HG03135 (cell line): Measurements from ENCODE around the gene SYPL2.
"Not testable (repeated sequence)": the region's sequence is repeated elsewhere in the genome, so short reads cannot be mapped to it uniquely, and the experiment has no call there.

ENCODE experiments used
- ATAC-seq: cut with Tn5 transposase; IDR thresholded peaks from one replicate; pipeline ENCODE4 v1.9.1; 2021; ENCODE audit warnings: mild to moderate bottlenecking, moderate library complexity; ENCODE audit not compliant: unreplicated experiment

The SYPL2 gene

DNA sequence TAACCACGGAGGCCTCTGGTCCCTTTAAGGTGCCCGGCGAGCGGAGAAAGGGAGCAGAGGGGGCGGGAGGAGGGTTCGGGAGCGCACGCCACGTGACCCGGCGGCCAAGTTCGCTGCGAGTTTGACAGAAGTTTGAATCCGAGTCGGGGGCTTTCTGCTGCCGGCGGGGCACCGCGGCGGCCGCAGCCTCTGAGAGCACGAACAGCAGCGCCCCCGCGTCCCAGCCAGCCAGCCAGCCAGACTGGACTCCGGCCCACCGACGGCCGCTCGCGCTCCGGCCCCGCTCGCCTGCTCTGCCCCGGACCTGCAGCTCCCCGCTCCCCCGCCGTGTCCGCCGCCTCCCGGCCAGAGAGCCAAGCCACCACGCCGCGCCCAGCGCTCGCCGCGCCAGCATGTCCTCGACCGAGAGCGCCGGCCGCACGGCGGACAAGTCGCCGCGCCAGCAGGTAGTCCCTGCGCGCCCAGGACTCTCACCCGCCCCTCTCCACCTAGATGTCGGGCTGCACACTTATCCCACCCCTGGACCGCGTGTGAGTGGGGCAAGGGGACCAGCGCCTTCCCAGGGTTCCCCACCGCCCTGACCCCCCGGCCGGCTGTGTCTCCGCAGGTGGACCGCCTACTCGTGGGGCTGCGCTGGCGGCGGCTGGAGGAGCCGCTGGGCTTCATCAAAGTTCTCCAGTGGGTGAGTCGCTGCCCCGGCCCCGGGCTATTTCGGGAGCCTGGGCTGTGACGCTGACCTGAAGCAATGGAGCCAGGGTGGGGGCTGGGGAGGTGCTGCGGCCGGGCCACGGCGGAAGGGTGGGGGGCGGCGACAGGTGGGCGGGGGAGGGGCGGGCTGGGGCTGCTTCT, at the start of gene SYPL2:
Gene SYPL2, plus strand, starts transcription at position 95 of the 849 bp plus-strand sequence. Its CDS starts 298 bp downstream, at position 393.
- no peak for ATAC-seq

DNA sequence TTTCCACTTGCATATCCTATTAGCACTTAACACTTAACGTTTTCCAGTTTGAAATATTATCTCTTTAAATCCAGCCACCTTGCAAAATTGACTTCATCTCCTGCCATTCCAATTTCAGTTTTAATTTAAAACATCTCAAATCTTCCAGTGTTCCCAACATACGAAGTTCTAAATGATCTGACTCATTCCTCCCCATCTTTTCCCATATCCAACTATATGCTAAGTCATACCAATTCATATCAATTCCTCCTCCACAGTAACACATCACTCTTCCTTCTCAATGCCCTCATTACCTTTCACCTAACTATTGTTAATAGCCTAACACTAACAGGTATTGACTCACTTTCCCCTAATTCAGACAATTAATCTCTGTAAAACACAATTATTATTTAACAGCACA, 42.8 kb upstream of the SYPL2 start:
- no peak for ATAC-seq

DNA sequence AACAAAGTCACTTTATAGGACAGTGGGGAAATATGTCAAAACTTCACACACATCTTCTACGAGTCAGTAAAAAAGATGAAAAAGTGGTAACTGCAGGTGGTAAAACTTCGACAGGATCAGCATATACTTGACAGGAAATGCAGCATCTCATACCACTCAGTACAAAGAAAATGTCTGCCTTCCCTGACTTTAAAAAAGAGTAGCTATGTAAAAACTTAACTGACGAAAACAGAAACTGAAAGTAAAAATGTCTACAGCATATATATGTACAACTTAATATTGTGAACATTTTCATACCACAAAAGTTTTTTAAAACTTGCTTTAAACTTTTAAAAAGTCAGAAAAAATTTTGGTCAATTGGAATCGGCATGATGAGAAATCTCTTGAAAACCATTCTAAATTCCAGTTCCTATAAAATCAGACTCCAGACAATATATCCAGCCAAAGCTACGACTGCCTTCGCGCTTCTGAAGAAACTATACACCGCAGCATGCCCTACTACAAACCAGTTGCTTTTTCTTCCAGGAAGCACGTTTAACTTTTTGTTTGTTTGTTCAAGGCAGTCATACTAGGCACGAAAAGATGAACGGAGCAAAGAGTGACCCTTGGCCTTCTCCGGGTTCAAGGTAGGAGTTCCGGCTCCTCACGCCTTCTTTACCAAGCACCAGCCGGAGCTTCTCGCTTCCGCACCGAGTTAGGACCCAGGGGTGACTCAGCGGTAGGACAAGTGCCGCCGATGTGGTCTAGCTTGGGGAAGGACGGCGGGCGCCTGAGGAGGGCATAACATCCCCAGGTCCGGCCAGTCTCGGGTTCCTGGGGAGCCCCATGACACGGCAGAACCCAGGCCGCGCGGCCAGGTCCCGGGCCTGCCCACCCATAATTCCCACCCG, 40.7 kb upstream of the SYPL2 start:
- peak; percentile 35 for ATAC-seq

DNA sequence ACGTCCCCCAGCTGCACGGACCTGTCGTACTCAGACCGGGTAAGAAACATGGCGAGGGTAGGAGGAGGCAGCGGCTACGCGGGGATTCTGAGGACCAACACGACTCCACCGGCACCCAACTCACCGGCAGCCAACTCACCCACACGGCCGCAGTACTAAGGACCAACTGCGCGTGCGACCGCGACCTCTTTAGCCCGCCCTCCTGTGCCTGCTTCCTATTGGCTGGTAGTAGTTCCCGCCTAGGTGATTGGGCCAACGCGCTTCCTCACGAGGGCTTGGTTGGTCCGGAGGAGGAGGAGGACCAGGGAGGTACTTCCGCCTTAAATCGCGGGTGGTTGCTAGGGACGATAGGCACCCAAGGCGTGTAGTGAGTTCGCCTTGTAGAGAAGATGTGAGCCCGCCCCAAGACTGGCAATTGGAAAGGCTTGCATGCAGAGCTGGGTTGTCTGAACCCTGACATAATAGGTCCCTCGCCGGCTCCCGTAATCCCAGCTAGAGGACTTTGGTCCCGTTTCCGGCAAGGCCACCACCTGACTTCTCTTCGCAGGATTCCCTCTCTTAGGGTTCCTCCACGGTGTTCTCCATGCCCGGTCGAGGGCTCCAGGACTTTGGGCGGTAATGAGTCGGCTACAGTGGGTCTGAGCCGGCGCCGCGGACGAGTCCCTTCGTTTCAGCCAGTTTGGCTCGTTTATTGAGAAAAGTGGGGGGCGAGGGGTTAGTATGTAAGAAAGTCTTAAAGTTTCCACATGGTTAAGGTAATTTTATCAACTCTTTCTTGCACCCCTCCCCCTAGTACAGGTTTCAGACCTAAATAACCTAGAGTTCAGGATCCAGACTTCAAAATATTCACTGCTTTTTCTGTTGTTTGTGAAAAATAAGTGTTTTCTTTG, 39.8 kb upstream of the SYPL2 start, which contains the start of gene PSMA5:
Gene PSMA5, minus strand, starts transcription at position 168 of the 890 bp plus-strand sequence. Its CDS starts 118 bp downstream, at position 50.
- peak; percentile 95 for ATAC-seq

DNA sequence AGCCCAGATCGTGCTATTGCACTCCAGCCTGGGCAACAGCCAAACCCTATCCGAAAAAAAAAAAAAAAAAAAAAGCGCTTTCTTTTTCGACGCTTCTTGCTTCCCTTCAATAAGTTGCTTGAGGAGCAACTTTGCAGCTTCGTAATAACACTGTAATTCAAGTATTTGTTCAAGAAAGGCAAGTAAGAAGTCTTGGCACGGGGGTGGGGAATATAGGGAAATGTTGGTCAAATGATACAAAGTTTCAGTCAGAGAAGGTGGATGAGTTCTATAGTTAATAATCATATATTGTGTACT, 39.2 kb upstream of the SYPL2 start:
- no peak for ATAC-seq

DNA sequence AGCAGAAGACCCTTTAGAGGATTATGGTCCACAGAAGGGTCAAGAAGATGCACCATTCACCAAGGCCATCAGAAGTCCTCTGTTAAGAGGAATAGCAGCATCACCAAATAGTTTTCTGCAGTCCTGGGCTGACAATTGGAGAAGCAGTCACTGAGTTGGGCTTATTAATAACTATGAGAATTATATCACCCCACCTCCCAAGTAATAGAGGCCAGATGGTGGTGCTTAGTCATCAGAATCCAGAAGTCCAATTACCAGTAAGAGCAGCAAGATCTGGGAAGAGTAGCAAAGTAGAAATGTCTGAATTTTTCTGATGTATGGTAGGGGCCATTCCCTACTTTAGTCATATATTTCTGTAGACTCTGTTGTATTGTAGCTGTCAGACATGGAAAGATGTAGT, 34.0 kb upstream of the SYPL2 start:
- ATAC-seq = no peak

DNA sequence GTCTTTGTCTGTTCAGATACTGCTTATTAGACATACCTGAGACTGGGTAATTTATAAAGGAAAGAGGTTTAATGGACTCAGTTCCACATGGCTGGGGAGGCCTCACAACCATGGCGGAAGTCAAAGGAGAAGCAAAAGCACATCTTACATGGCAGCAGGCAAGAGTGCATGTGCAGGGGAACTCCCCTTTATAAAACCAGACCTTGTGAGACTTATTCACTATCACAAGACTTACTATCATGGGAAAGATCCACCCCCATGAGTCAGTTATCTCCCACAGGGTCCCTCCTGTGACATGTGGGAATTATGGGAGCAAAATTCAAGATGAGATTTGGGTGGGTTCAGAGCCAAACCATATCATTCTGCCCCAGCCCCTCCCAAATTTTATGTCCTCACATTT, 33.0 kb upstream of the SYPL2 start:
- no peak for ATAC-seq

DNA sequence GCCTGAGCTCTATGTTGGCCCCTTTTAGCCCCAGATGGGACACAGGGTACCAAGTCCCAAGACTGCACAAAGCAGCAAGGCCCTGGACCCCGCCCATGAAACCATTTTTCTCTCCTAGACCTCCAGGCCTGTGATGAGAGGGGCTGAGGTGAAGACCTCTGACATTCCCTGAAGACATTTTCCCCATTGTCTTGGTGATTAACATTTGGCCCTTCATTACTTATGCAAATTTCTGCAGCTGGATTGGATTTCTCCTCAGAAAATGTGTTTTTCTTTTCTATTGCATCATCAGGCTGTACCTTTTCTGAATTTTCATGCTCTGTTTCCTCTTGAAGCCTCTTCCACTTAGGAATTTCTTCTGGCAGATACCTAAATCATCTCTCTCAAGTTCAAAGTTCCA, 31.9 kb upstream of the SYPL2 start:
- ATAC-seq = no peak

DNA sequence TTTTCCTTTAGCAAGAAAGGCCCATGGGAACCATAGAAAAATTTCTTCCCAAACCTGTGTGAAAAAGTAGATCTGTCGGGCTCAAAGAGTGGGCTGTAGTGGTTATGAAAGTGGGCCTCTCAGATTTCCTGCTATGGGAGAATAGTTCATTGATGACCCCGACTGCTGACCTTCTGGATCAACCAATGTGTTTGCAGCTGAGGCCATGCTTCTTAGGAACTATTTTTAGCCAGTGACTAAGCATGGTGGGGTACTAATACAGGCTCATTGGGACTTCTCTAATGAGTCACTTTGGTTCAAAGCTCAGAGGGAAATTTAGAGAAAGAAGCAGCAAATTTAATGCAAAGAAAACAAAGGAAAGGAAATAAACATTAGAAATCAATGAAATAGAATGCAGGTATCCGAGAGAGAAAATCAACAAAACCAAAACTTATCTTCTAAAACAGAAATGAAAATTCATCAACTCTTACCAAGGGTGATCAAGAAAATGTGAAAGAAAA, 27.5 kb upstream of the SYPL2 start:
- no peak for ATAC-seq

DNA sequence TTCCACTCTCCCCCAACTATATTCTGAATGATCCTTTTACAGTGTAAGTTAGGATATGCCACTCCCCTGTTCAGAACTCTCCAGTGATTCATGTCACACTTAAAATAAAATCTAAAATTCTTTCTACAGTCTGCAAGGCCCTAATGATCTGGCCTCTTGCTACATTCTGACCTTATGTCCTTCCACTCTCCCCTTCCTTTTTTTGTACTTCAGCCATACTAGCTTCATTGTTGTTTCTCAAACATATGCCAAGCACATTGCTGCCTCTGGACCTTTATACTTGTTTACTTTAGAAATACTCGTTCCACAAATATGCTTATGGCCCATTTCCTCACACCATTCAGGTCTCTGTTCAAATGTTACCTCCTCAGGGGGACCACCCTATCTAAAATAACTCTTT, 25.3 kb upstream of the SYPL2 start:
- no peak for ATAC-seq

DNA sequence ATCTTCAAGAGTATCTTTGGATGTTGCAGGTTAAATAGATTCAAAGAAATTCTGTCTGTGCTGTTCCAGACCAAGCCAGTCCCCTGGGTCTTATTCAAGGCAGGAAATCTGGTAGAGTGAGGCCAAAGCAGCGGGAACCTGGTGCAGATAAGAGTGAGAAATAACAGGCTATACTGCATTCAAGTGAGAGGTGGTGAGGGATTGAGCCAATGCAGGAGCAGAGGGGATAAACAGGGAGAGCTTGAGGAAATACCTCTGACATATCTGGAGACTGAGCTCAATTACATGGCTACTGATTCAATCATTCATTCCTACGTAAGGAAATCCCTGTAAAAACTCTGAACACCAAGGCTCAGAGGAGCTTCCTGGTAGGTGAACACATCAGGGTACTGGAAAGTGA, 22.9 kb upstream of the SYPL2 start:
- ATAC-seq = no peak

DNA sequence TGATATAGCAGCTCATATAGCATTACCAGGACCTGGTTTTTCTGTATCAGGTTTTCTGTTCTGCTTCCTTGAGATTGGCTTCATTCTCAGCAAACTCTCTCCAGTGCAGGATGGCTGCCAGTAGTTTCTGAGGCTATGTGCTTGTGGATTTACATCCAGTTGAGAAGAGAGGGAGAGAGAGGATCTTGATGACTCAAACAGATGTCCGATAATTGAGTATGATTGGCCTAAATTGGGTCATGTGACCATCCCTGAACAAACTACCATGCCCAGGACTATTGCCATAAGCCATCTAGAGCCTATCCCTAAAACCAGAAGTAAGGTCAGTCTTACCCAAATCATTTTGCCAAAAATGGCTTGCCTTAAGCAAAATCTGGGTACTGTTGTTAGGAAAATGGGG, 22.0 kb upstream of the SYPL2 start:
- ATAC-seq = no peak

DNA sequence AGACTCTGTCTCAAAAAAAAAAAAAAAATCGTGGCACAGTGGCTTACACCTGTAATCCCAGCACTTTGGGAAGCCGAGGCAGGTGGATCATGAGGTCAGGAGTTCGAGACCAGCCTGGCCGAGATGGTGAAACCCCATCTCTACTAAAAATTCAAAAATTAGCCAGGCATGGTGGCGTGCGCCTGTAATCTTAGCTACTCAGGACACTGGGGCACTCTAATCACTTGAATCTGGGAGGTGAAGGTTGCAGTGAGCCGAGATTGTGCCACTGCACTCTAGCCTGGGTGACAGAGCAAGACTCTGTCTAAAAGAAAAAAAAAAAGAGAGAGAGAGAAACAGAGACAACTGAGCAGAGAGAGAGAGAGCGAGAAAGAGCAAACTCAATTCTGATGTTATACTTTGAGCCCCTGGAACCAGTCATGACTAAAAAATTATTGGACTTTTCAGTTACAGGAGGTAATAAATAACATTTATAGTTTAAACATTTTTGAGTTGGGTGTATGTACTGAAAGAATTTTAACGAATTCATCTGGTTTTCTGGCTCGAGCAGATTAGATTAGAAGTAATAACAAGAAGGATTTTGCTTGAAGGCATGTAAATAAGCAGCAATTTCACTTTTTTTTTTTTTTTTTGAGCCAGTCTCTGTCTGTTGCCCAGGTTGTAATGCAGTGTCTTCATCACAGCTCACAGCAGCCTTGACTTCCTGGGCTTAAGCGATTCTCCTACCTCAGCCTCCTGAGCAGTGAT, 20.2 kb upstream of the SYPL2 start:
- ATAC-seq = not testable (repeated sequence)

DNA sequence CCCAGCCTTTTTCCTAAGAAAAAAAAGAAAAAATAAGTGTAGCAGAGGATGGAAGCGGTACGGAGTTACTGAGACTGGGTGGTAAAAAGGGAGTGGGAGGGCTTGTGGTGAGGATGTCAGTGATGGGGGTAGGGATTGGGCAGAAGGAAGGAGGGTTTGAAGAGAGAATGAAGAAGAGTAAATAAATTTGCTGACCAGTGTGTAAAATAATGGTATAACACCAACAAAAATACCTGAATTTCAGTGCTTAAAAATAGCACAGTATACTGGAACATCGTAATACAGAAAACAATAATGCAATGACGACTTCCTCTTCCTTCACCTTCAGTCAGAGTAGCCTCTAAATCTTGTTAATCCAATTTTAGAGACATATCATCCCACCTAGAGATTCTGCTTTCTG, 18.8 kb upstream of the SYPL2 start:
- no peak for ATAC-seq

DNA sequence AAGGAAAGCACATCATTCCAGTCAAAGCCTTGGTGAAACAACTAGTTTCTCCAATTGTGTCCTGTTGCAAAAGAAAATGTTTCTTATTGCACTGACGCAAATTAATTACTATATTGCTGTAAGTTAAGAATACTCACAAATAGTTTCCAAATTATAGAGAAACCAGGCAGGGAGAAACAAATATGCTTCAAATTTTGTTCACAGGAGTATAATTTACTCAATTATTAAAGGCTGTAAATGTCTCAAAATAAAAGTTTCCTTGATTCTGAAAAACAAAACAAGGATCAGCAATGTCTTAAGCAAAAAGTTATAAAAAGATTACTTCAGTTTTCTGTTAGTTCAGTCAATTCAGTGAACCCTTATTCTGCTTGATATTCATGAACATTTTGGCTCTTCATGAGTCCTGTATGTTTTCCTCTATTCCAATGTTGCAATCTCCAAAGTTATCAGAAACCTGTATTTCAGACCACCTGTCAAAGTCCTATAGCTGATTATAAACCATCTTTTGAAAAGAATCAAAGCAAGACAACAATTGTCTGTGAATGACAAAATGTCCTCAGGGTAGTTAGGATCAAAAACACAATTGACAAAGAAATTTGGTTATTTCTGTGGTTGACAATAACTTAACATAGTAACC, 11.7 kb upstream of the SYPL2 start:
- no peak for ATAC-seq

DNA sequence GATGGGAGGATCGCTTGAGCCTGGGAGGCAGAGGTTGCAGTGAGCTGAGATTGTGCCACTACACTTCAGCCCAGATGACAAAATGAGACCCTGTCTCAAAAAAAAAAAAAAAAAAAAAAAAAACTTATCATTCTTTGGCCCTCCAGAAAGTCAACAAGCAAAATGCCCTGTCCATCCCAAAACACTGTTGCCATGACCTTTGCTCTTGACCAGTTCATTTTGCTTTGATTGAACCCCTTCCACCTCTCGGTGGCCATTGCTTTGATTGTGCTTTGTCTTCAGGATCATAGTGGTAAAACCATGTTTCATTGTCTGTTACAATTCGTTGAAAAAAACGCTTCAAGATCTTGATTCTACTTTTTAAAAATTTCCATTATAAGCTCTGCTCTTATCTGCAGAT, 8.5 kb upstream of the SYPL2 start:
- ATAC-seq = no peak

DNA sequence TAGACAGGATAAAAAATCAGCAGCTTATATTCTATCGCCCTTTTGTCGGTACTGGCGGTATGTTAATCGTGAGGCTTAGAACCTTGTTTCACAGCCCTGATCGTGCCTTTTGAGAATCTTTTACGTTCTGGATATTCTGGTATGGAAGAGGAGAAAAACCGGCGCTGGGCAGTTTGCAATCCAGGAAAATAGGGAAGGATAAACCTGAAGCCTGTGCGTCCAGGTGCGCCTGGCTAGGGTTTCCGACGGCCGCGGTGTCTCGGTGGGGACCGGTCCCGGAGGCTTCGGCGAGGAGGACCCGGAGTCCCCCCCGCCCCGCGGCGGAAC, 258 bp upstream of the SYPL2 start:
- ATAC-seq = no peak

DNA sequence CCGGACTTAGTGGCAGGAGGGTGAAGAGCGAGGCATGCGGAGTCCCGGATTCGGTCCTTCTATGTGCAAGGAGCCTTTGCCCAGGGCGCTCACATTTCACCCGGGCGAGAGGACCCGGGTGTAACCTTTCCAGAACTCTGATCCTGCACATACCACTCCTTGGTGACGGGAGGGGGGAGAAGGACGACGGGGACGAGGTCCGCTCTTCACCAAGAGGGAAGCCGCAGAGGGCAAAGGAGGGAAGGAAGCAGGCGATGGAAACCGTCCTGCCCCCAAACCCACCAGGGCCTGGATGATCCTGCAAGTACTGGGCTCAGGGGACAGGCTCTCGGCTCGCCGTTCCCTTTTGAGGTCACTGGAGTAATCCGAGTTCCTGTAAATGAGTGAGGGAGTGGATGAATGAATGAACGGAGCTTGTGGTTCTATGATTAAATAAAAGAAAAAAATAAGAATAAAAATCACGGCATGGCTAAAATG, 993 bp downstream of the SYPL2 start:
- ATAC-seq = no peak

DNA sequence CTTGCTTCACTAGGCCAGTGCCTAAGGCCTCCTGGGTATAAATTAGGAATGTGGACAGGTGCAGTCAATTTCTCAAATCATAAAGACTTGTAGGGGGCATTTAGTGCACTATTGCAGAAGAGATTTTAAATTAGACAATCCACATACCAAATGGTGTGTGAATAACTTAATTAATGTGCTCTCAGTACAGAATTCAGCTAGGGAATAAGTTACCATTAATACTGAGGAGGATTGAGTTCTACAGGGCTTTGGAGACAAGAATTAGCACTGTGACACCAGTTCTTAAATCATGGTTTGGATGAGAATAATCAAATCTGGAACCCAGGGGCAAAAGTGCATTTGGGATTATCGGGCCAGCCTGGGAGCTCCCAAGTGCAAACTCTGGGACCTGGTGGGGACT, 1.7 kb downstream of the SYPL2 start:
- no peak for ATAC-seq

DNA sequence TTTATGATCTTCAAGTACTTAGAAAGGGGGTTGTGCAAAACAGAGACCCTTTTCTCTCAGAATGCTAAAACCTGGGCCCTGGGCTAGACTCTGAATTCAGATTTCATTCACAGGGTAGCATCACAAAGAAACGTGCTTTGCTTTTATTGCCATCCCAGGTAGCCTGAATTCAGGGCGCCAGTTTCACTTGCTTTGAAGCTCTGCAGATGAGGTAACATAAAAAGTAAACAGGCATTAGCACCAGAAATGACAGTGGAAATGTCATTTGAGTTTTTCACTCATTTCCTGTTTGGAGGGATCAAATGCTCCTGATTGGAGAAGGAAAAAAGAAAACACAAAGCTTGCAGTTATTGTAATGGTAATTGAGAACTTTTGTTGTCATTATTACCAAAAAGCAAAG, 2.6 kb downstream of the SYPL2 start:
- no peak for ATAC-seq
